Measurements from ENCODE around the gene CENPW.

Gene CENPW

DNA sequence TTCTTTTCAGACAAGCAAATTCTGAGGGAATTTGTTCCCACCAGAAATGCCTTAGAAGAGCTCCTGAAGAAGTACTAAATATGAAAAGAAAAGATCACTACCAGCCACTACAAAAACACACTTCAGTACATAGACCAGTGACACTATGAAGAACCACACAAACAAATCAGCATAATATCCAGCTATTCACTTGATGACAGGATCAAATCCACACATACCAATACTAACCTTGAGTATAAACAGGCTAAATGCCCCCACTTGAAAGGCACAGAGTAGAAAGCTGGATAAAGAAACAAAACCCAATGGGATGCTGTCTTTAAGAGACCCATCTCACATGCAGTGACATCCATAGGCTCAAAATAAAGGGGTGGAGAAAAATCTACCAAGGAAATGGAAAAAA lies 43.3 kb downstream of the CENPW start:
- no peak overlapping the region for H3K27ac Mint-ChIP-seq
- H3K27me3 Mint-ChIP-seq = no peaks in the 10 kb centered on the region
- H3K36me3 Mint-ChIP-seq (ENCODE audit: low read depth) = no peaks in the 10 kb centered on the region
- intact Hi-C loops (cut with micrococcal nuclease) = no loop called here
- H3K4me1 Mint-ChIP-seq (ENCODE audit: low read depth) = no peaks in the 10 kb centered on the region
- H3K4me3 Mint-ChIP-seq = no peak overlapping the region
- H3K9me3 Mint-ChIP-seq = peaks cover 44% of the 10 kb centered on the region

DNA sequence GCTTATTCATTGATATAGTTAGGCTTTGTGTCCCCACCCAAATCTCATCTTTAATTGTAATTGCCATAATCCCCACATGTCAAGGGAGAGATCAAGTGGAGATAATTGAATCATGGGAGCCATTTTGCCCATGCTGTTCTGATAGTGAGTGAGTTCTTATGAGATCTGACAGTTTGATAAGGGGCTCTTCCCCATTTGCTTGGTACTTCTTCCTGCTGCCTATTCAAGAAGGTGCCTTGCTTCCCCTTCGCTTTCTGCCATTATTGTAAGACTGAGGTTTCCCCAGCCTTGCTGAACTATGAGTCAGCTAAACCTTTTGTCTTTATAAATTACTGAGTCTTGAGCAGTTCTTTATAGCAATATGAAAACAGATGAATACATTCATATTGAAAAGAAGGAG lies 45.6 kb downstream of the CENPW start:
- intact Hi-C loops (cut with micrococcal nuclease) = no loop called here
- Mint-ChIP-seq H3K4me3 (no peak overlapping the region), H3K36me3 (ENCODE audit: low read depth) (no peaks in the 10 kb centered on the region), H3K27ac (no peak overlapping the region), H3K4me1 (ENCODE audit: low read depth) (no peaks in the 10 kb centered on the region), H3K9me3 (peaks cover 44% of the 10 kb centered on the region), H3K27me3 (no peaks in the 10 kb centered on the region)

GRCh38 chr6:126388104-126388598 lies 48.2 kb downstream of the CENPW start:
- Mint-ChIP-seq H3K27me3 (no peaks in the 10 kb centered on the region), H3K36me3 (ENCODE audit: low read depth) (no peaks in the 10 kb centered on the region), H3K9me3 (peaks cover 19% of the 10 kb centered on the region), H3K27ac (no peak overlapping the region), H3K4me3 (no peak overlapping the region), H3K4me1 (ENCODE audit: low read depth) (no peaks in the 10 kb centered on the region)
- intact Hi-C loops (cut with micrococcal nuclease) = no loop called here

GRCh38 chr6:126396131-126396530 lies 56.2 kb downstream of the CENPW start:
- Mint-ChIP-seq H3K4me3 (no peak overlapping the region), H3K36me3 (ENCODE audit: low read depth) (no peaks in the 10 kb centered on the region), H3K9me3 (no peaks in the 10 kb centered on the region), H3K27me3 (no peaks in the 10 kb centered on the region), H3K4me1 (ENCODE audit: low read depth) (no peaks in the 10 kb centered on the region), H3K27ac (no peak overlapping the region)
- intact Hi-C loops (cut with micrococcal nuclease) = no loop called here

Measured in dendritic cell treated with granulocyte-macrophage colony-stimulating factor and Interleukin-4, amounts not matched to agents 40 ng/mL and 50 ng/mL, for 4 days (primary cell).